ENCODE measurements around the gene ACRV1. TPM values are rescaled to one million over a fixed set of nuclear protein-coding genes. Genes with fewer than 3 reads are reported as not detected.

The ACRV1 gene
- total and polyA plus RNA-seq, 2 donors (not counting 3 experiments of a cell fraction or from before 2014, with no cell fraction given), result not detected

- Histone ChIP-seq H3K79me2 (ENCODE audit: control insufficient read depth, insufficient read depth, low read length) (no peaks in the 10 kb centered on the region), H3K27me3 (ENCODE audit: control insufficient read depth in 2 of 2, insufficient read depth in 2 of 2, low read length in 2 of 2) (no peaks in the 10 kb centered on the region), H3K36me3 (ENCODE audit: control insufficient read depth in 2 of 2, extremely low read depth in 1 of 2, insufficient read depth in 2 of 2, low read length in 2 of 2) (peaks cover 2 to 11% of the 10 kb centered on the region in 2 experiments), H3K9me3 (replicated peaks; ENCODE audit: control insufficient read depth, insufficient read depth, low read length) (no peaks in the 10 kb centered on the region), H4K20me1 (replicated peaks; ENCODE audit: control insufficient read depth, extremely low read depth, insufficient read depth, low read length) (no peaks in the 10 kb centered on the region), H3K4me1 (ENCODE audit: control insufficient read depth, extremely low read depth, insufficient read depth, low read length) (peaks cover 52% of the 10 kb centered on the region), H3K9ac (replicated peaks; ENCODE audit: extremely low read depth, insufficient read depth, low read length) (peak overlapping the region; percentile 2), H3K4me2 (ENCODE audit: insufficient read depth, low read length) (peak overlapping the region; percentile 85), H2AFZ (ENCODE audit: low read depth, low read length) (no peak overlapping the region), H3K9me1 (replicated peaks; ENCODE audit: control insufficient read depth, extremely low read depth, insufficient read depth, low read length) (peaks cover 3% of the 10 kb centered on the region), H3K27ac (ENCODE audit: insufficient read depth, low read depth, low read length) (peak overlapping the region; percentile 65), H3K4me3 (replicated peaks in 1 of 3; ENCODE audit: insufficient read depth in 1 of 3, low read depth in 1 of 3, low read length in 3 of 3) (peak overlapping the region in 1 of 3 experiments; percentile 6)
- intact Hi-C loops (cut with micrococcal nuclease), result loop anchor here (1.0 kb wide), 2 partner anchors 10 to 48 kb away; no protein-coding TSS in a partner anchor
- no TSS peak for BruUV-seq (replicated peaks)
- TF ChIP-seq EZH2 (IDR thresholded peaks at IDR 0.05; ENCODE audit: borderline replicate concordance, low read depth, low read length, severe bottlenecking) (no peak), FOS (IDR thresholded peaks at IDR 0.05; ENCODE audit: borderline replicate concordance, insufficient read depth, low read length) (peak; percentile 51), JUN (IDR thresholded peaks at IDR 0.05; ENCODE audit: borderline replicate concordance, insufficient read depth, insufficient read length, low read depth) (peak; percentile 57)
- FAIRE-seq, result peak; percentile 24
- POLR2A ChIA-PET, result no interaction called here
- peak; percentile 91 for DNase-seq (ENCODE audit: low read depth, low spot score)
- CTCF ChIA-PET, result interaction anchor here (0.8 to 1.5 kb wide), 3 partner anchors 9 to 47 kb away, joined by 3 read pairs; no protein-coding TSS in a partner anchor
- dilution Hi-C loops (cut with MboI; ENCODE audit: extremely low pct_ligation_motif_present, low sequenced_read_pairs), result no loop called here
These were observed 6.4 kb downstream of the ACRV1 start for GRCh38 chr11:125674210-125674609.

- peak; percentile 69 for DNase-seq (ENCODE audit: low read depth, low spot score)
- CTCF ChIA-PET, result interaction anchor here (3.6 to 4.2 kb wide), 2 partner anchors 8 to 46 kb away, joined by 15 to 36 read pairs; partner anchors contain the start of genes ACRV1 and CHEK1
These were observed 9.1 kb downstream of the ACRV1 start for GRCh38 chr11:125671561-125671960.

More at GRCh38 chr11:125671561-125671960, 9.1 kb downstream of the ACRV1 start:
- Histone ChIP-seq H3K4me2 (ENCODE audit: insufficient read depth, low read length) (peak overlapping the region; percentile 39), H2AFZ (ENCODE audit: low read depth, low read length) (no peak overlapping the region), H3K27me3 (ENCODE audit: control insufficient read depth in 2 of 2, insufficient read depth in 2 of 2, low read length in 2 of 2) (no peaks in the 10 kb centered on the region), H3K9me3 (replicated peaks; ENCODE audit: control insufficient read depth, insufficient read depth, low read length) (no peaks in the 10 kb centered on the region), H3K4me1 (ENCODE audit: control insufficient read depth, extremely low read depth, insufficient read depth, low read length) (peaks cover 52% of the 10 kb centered on the region), H4K20me1 (replicated peaks; ENCODE audit: control insufficient read depth, extremely low read depth, insufficient read depth, low read length) (no peaks in the 10 kb centered on the region), H3K4me3 (replicated peaks in 1 of 3; ENCODE audit: insufficient read depth in 1 of 3, low read depth in 1 of 3, low read length in 3 of 3) (no peak overlapping the region), H3K9me1 (replicated peaks; ENCODE audit: control insufficient read depth, extremely low read depth, insufficient read depth, low read length) (peaks cover 3% of the 10 kb centered on the region), H3K36me3 (ENCODE audit: control insufficient read depth in 2 of 2, extremely low read depth in 1 of 2, insufficient read depth in 2 of 2, low read length in 2 of 2) (peaks cover 0 to 3% of the 10 kb centered on the region in 2 experiments), H3K27ac (ENCODE audit: insufficient read depth, low read depth, low read length) (peak overlapping the region; percentile 35), H3K9ac (replicated peaks; ENCODE audit: extremely low read depth, insufficient read depth, low read length) (no peak overlapping the region), H3K79me2 (ENCODE audit: control insufficient read depth, insufficient read depth, low read length) (peaks cover 6% of the 10 kb centered on the region)
- no peak for TF ChIP-seq MYC (IDR thresholded peaks at IDR 0.05; ENCODE audit: low read depth, low read length)
- no peak for TF ChIP-seq CTCF (IDR thresholded peaks at IDR 0.05; ENCODE audit: extremely low read depth in 1 of 2, insufficient read depth in 1 of 2, low read depth in 1 of 2, low read length in 2 of 2)
- no peak for TF ChIP-seq POLR2A (IDR thresholded peaks at IDR 0.05; ENCODE audit: low read depth, low read length)
- no peak for TF ChIP-seq EZH2 (IDR thresholded peaks at IDR 0.05; ENCODE audit: borderline replicate concordance, low read depth, low read length, severe bottlenecking)
- TF ChIP-seq POLR2AphosphoS5 (IDR thresholded peaks at IDR 0.05; ENCODE audit: insufficient read depth, low read depth, low read length), result no peak
- TF ChIP-seq FOS (IDR thresholded peaks at IDR 0.05; ENCODE audit: borderline replicate concordance, insufficient read depth, low read length), result peak; percentile 48
- no peak for TF ChIP-seq MAX (IDR thresholded peaks at IDR 0.05; ENCODE audit: insufficient read depth, insufficient read length)
- TF ChIP-seq GATA2 (IDR thresholded peaks at IDR 0.05; ENCODE audit: insufficient read depth, insufficient read length, low read depth, low read length), result no peak
- peak; percentile 66 for TF ChIP-seq JUN (IDR thresholded peaks at IDR 0.05; ENCODE audit: borderline replicate concordance, insufficient read depth, insufficient read length, low read depth)
- intact Hi-C loops (cut with micrococcal nuclease), result loop anchor here (2.0 kb wide), 1 partner anchor 79 kb away; the partner anchor contains the start of gene STT3A
- dilution Hi-C loops (cut with MboI; ENCODE audit: extremely low pct_ligation_motif_present, low sequenced_read_pairs), result no loop called here
- POLR2A ChIA-PET, result no interaction called here
- FAIRE-seq, result no peak
- BruUV-seq (replicated peaks), result no TSS peak

Data from endothelial cell of umbilical vein (primary cell).